ENCODE results near the gene TNPO1. TPM values are rescaled to one million over a fixed set of nuclear protein-coding genes. Genes with fewer than 3 reads are reported as not detected.

The TNPO1 gene
- total RNA-seq, 1 donor, result 256 TPM

GRCh38 chr5:72840041-72840440 lies 23.6 kb downstream of the TNPO1 start:
- H3K4me3 ChIP-seq (ENCODE audit: insufficient read depth, low read length), result no peak overlapping the region
- no peaks in the 10 kb centered on the region for H3K36me3 ChIP-seq (ENCODE audit: insufficient read depth, low read length)
- H3K27ac ChIP-seq (ENCODE audit: low read depth, low read length), result no peak overlapping the region
- no peak overlapping the region for H3K4me2 ChIP-seq (ENCODE audit: insufficient read depth, low read length)
- peaks cover 49% of the 10 kb centered on the region for H3K4me1 ChIP-seq (ENCODE audit: insufficient read depth, low read length)
- peaks cover 95% of the 10 kb centered on the region for H3K79me2 ChIP-seq (ENCODE audit: insufficient read depth, low read length)
- H3K9me3 ChIP-seq (ENCODE audit: low read depth, low read length), result no peaks in the 10 kb centered on the region
- H3K27me3 ChIP-seq (ENCODE audit: insufficient read depth, low read length), result no peaks in the 10 kb centered on the region
- no peak overlapping the region for H2AFZ ChIP-seq (ENCODE audit: low read length)
- DNase-seq (ENCODE audit: insufficient read length, low spot score, missing footprints), result no peak
- TF ChIP-seq, protein P1, sequence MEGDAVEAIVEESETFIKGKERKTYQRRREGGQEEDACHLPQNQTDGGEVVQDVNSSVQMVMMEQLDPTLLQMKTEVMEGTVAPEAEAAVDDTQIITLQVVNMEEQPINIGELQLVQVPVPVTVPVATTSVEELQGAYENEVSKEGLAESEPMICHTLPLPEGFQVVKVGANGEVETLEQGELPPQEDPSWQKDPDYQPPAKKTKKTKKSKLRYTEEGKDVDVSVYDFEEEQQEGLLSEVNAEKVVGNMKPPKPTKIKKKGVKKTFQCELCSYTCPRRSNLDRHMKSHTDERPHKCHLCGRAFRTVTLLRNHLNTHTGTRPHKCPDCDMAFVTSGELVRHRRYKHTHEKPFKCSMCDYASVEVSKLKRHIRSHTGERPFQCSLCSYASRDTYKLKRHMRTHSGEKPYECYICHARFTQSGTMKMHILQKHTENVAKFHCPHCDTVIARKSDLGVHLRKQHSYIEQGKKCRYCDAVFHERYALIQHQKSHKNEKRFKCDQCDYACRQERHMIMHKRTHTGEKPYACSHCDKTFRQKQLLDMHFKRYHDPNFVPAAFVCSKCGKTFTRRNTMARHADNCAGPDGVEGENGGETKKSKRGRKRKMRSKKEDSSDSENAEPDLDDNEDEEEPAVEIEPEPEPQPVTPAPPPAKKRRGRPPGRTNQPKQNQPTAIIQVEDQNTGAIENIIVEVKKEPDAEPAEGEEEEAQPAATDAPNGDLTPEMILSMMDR (IDR thresholded peaks at IDR 0.05; ENCODE audit: extremely low read depth, low read depth, low read length), result no peak
- H4K20me1 ChIP-seq (ENCODE audit: insufficient read depth, low read length), result peaks cover 19% of the 10 kb centered on the region

DNA sequence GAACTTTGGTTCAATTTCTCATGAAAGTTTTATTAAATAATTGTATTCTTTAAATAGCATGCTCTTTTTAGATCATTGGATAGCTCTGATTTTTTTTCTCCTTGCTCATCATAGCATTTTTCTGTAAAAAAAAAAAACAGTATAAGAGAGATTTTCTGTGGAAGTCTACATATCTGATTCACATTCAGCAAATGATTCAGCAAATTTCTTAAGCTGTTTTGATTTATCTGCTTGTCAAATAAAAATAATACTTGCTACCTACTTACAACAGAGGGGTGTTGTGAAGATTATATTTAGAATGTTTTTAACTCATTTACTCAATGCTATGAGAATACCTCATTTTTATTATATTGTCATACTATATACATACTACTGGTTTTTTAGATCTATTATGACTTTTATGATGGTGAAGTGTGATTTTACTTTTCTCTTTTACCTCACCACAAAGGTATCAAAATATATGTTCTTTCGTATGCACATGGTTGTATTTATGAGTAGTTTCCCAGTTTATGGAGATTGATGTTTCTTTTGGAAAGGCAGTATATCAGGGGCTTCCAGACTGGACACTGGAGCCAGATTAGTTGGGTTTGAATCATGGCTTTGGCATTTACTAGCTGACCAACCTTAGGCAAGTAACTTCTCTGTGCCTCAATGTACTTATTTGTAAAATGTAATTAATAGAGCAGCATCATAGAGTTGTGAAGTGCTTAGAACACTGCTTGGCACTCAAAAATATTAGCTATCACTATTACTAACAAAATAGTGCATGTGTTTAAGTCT lies 25.5 kb downstream of the TNPO1 start:
- TF ChIP-seq, protein P1 (IDR thresholded peaks at IDR 0.05; ENCODE audit: extremely low read depth, low read depth, low read length), result no peak
- Histone ChIP-seq H2AFZ (ENCODE audit: low read length) (no peak overlapping the region), H3K27ac (ENCODE audit: low read depth, low read length) (peak overlapping the region; percentile 63), H3K4me3 (ENCODE audit: insufficient read depth, low read length) (no peak overlapping the region), H3K4me2 (ENCODE audit: insufficient read depth, low read length) (peak overlapping the region; percentile 55), H4K20me1 (ENCODE audit: insufficient read depth, low read length) (peaks cover 3% of the 10 kb centered on the region), H3K36me3 (ENCODE audit: insufficient read depth, low read length) (no peaks in the 10 kb centered on the region), H3K79me2 (ENCODE audit: insufficient read depth, low read length) (peaks cover 93% of the 10 kb centered on the region), H3K4me1 (ENCODE audit: insufficient read depth, low read length) (peaks cover 62% of the 10 kb centered on the region), H3K9me3 (ENCODE audit: low read depth, low read length) (no peaks in the 10 kb centered on the region), H3K27me3 (ENCODE audit: insufficient read depth, low read length) (no peaks in the 10 kb centered on the region)
- peak; percentile 74 for DNase-seq (ENCODE audit: insufficient read length, low spot score, missing footprints)

DNA sequence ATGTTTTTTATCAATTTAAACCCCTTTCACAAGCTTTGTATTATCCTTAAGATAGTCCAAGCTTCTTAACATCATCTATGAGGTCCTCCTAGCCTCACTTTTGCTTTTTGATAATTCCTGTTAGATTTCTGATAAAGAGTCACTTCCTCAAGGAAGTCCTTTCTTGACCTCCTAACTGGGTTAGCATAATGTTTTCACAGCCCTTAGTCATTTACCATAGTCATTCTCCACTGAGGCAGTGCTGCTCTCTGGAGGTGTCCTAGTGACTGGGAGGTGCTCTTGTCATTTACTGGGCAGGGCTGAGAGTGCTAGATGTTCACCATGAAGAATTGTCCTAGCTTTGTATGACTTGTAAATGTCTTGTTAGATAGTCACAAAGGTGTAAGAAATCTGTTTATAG lies 26.4 kb downstream of the TNPO1 start:
- peak overlapping the region; percentile 55 for H3K4me2 ChIP-seq (ENCODE audit: insufficient read depth, low read length)
- H4K20me1 ChIP-seq (ENCODE audit: insufficient read depth, low read length), result peaks cover 3% of the 10 kb centered on the region
- H3K36me3 ChIP-seq (ENCODE audit: insufficient read depth, low read length), result no peaks in the 10 kb centered on the region
- H3K4me3 ChIP-seq (ENCODE audit: insufficient read depth, low read length), result no peak overlapping the region
- TF ChIP-seq, protein P1 (IDR thresholded peaks at IDR 0.05; ENCODE audit: extremely low read depth, low read depth, low read length), result peak; percentile 36
- H3K4me1 ChIP-seq (ENCODE audit: insufficient read depth, low read length), result peaks cover 65% of the 10 kb centered on the region
- H3K79me2 ChIP-seq (ENCODE audit: insufficient read depth, low read length), result peaks cover 93% of the 10 kb centered on the region
- peak; percentile 76 for DNase-seq (ENCODE audit: insufficient read length, low spot score, missing footprints)
- peak overlapping the region; percentile 63 for H3K27ac ChIP-seq (ENCODE audit: low read depth, low read length)
- H3K9me3 ChIP-seq (ENCODE audit: low read depth, low read length), result no peaks in the 10 kb centered on the region
- H3K27me3 ChIP-seq (ENCODE audit: insufficient read depth, low read length), result no peaks in the 10 kb centered on the region
- H2AFZ ChIP-seq (ENCODE audit: low read length), result no peak overlapping the region

- Histone ChIP-seq H3K9me3 (ENCODE audit: low read depth, low read length) (no peaks in the 10 kb centered on the region), H2AFZ (ENCODE audit: low read length) (no peak overlapping the region), H3K79me2 (ENCODE audit: insufficient read depth, low read length) (peaks cover 91% of the 10 kb centered on the region), H3K27me3 (ENCODE audit: insufficient read depth, low read length) (no peaks in the 10 kb centered on the region), H3K4me3 (ENCODE audit: insufficient read depth, low read length) (no peak overlapping the region), H3K27ac (ENCODE audit: low read depth, low read length) (no peak overlapping the region), H3K4me1 (ENCODE audit: insufficient read depth, low read length) (peaks cover 52% of the 10 kb centered on the region), H3K36me3 (ENCODE audit: insufficient read depth, low read length) (no peaks in the 10 kb centered on the region), H3K4me2 (ENCODE audit: insufficient read depth, low read length) (no peak overlapping the region), H4K20me1 (ENCODE audit: insufficient read depth, low read length) (peaks cover 7% of the 10 kb centered on the region)
- TF ChIP-seq, protein P1 (IDR thresholded peaks at IDR 0.05; ENCODE audit: extremely low read depth, low read depth, low read length), result no peak
- DNase-seq (ENCODE audit: insufficient read length, low spot score, missing footprints), result no peak
Measured at GRCh38 chr5:72844218-72844603, 27.8 kb downstream of the TNPO1 start.
